HG02870 (cell line): Measurements from ENCODE around the gene SURF2.

Experiments used
- ATAC-seq: cut with Tn5 transposase; IDR thresholded peaks from one replicate; pipeline ENCODE4 v1.9.1; 2021; ENCODE audit warnings: mild to moderate bottlenecking, moderate library complexity; ENCODE audit not compliant: unreplicated experiment

SURF2 gene

DNA sequence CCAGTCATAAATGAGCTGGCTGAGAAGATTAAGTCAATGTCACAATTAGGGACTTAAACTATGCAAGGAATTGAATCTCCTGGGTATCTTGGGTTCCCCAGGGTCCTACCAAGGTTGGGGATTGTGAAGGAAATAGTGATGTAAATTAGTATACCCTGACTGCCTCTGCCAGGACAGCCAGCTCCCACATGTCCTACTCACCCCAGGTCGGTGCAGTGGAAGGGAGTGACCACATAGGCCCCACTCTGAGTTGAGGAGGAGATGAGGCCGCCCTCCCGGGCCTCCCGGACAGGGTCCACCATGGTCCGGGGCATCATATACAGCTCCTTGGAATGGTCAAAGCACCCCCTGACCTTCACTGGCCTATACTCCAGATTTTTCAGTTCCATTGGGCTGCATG, 2.8 kb upstream of the SURF2 start:
- no peak for ATAC-seq

DNA sequence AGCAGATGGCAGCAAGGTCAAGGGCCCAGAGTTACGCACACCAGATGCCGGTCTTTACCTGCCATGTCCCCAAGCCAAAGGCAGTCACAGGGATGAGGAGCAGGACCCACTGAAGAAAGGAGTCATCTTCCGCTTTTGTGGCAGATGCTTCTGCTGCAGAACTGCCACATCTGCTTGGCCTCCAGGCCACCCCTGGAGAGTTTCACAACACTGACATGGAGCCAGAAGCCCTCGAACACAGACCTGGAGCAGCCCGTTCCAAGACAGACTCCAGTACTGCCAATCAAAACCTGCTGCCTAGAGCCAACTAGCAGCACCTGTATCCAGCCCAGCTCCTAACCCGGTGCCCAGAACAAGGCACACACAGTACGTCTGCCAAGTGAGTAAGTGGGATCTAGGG, 1.6 kb upstream of the SURF2 start:
- no peak for ATAC-seq

DNA sequence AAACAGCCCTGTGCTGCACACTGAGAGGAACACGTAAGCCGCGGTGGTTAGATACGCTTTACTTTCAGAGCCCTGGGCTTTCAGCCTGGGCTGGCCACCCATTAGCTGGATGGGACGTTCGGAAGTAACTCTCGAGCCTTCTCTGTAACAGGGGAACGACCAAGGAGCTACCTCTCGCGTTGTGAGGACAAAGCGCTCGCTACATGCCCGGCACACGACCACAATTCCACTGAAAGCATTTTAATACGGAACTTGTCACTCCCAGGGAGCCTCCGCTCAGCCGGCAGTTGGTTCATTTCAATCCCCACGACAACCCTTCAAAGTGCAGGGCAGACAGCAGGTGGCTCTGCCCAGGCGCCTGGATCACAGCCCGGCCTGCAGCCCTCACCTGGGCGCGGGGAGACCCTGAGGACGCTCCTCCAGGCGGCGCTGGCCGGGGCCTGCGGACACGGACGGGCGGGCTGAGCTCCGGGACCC, 431 bp upstream of the SURF2 start:
- ATAC-seq, result peak; percentile 9

DNA sequence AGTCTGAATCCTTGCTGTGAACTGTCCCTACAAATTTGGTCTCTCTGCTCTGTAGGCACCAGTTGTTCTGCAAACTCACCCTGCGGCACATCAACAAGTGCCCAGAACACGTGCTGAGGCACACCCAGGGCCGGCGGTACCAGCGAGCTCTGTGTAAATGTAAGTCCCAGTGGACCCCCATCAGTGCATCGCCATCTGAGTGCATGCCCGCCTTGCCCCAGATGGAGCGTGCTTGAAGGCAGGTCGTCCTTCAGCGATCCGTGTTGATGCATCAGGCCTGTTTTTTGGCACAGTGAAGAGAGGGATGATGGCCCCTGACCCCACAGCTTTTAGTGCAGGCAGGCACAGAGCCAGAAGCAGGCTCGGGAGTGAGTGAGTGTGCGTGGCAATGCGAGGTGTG, 1.3 kb downstream of the SURF2 start:
- ATAC-seq, result no peak

DNA sequence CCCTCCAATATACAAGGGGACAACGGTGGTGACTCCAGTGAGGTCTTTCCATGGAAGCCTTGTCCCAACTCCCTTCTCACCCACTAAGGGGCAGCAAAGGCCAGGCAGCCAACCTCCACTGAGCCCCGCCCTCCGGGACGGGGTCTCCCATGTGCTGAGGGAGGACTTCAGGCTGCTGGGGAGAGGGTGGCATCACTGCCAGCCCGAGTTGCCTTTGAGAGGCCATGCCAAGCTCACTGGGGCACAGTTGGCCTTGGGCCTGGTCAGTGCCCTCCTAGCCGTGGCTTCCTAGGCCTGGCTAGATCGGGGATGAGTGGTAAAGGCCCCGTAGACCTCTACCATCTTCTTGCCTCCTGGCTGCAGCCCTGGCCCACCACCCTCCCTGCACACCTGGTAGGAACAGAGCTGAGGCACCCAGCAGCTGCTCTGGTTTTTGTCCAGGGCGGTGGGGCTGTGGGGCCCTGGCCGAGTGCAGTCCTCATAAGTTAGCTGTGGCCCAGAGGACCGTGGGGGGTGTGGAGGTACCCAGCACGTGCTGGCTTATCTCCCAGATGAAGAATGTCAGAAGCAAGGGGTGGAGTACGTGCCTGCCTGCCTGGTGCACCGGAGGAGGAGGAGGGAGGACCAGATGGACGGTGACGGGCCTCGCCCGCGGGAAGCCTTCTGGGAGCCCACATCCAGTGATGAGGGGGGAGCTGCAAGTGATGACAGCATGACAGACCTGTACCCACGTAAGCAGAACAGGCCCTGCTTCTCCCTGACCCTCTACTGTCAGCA, 3.2 kb downstream of the SURF2 start:
- ATAC-seq, result no peak

DNA sequence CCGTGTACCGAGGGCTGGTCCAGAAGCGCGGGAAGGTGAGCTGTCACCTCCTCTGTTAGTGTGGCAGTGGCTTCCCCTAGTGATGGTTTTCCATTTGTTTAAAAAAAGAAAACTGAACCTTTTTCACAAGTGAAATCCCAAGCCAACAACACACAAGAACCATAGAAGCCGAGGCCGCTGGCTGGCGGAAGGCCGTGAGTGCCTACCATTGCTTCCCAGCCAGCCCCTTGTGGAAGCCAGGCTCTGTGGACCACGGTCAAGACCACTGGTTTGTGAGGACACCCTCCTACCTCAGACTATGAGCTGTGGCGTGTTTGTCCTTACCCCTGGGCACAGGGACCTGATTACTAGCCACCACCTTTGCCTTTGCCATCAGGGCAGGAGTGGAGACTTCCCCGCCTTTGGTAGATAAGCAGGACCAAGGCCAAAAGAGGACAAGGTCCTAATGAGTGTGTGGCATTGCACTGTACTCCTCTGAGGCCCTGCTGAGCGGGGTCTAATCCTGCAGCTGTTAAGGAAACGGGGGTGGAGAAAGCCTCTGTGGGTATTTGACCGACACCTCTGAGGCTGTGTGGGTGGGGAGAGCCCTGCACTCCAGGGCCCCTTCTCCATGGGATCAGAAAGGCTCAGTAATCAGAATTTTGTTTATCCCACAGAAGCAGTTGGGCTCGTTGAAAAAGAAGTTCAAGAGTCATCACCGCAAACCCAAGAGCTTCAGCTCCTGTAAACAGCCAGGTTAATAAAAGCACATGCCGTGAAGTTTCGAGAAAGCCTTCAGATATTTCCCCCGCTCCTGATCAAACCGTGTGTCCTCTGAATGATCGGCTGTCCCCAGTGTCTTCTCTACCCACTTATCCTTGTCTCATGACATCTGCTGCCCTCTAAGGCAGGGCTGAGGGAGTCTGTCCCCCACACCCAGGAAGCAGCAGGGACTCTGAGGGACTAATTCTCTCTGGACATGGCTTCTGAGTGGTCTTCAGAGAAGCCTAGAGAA, 4.3 kb downstream of the SURF2 start:
- no peak for ATAC-seq

DNA sequence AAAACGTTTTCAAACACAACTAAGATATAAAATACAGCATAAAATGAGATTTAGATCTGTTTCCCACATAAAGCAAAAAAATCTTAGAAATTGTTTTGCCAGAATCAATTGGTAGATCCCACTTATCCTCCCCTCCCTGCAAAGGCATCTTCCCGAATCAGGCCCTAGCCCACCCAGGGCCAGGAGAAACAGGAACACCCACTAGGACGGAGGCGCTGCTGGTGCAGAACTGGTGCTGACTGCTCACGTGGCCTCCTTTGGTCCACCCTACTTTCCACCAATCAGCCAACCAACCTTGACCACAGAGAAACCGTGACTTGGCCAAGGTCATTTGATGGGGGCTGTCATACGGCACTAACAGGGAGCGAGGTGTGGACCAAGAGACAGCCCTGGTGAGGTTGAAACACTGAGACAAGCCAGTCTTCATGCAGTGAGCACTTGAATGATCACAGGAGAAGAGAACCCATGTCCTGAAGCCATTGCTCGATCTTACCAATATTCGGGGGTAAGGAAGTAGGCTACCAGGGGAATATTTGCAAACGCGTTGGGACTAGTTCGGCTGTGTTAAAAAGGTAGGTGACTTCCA, 5.2 kb downstream of the SURF2 start:
- no peak for ATAC-seq

DNA sequence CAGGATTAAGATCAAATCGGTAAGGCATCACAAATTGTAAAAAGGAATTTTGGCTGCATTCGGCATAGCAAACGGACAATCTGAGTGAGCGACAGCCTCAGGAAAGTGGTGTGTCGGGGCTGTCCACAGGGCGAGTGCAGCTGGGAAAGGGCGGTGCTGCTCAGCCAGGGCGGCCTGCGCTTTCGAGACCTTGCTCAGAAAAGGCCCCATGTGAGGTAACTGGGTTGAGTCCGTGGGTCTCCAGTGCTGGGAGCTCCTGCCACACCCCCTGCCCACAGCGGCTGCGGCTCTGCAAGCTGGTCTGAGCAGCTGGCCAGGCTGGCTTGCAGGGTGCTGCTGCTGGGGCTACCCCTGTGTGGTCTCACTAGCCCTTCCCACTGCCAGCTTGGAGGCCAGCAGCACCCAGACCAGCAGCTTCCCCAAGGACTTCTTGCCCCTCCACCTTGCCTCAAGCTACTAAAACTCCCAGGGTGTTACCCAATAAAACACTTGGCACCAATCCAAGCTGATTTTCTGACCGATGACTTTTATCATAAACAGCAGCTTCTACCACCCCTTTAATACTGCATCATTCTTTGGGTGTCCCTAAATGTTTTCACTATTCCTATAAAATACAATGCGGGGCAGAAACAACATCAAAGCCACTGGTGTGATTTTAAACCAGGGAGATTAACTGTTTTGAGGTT, 6.2 kb downstream of the SURF2 start:
- no peak for ATAC-seq

DNA sequence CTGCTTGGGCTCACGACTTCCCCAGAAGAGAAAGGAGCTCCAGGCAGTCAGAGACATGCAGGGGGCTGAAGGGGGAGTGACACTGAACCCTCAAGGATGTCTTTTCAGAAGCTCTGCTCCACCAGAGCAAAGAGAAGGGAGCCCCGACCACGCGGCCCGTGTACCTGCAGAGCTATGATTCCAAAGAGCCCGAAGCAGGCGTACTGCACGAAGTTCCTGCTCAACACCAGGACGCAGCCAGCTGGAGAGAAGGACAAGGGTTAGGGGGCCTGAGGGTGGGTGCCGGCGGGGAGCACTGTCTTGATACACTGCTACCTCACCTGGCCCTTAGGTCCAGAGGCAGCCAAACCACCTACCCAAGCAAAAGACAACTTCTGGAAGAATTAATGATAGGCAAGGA, 10.1 kb downstream of the SURF2 start:
- ATAC-seq, result no peak

DNA sequence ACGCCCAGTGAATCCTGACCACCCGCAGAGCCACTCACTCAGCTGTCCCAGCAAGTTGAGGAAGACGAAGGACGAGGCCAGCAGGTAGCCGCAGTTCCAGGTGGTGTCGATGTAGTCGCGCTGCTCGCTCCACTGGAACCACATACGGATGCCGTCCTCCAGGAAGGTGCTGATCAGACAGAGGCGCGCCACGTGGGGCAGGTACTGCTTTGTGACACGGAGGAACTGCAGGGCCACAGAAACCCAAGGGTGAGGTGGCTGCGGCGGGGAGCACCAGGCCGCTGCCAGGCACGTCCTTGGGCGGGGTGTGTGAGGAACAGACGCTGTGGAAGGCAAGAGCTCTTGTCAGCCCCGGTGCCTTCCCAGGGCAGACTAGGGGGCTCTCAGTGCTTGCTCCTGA, 10.9 kb downstream of the SURF2 start:
- no peak for ATAC-seq

DNA sequence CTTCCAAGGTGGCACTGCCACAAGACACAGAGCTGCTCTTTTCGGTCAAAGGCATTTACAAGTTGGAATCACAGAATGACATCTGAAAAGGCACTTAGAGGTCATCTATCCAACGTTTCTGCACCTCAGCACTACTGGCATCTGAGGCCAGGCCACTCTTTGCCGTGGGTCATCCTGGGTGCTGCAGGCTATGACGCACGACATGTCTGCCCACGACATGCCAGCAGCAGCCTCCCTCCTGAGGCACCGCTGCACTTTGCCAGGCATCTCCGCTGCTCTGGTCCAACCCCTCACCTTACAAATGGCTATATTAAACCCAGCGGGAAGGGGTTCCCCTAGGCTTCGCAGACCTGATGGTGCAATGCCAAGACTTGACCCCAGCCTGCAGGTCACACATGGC, 11.4 kb downstream of the SURF2 start:
- ATAC-seq, result no peak

DNA sequence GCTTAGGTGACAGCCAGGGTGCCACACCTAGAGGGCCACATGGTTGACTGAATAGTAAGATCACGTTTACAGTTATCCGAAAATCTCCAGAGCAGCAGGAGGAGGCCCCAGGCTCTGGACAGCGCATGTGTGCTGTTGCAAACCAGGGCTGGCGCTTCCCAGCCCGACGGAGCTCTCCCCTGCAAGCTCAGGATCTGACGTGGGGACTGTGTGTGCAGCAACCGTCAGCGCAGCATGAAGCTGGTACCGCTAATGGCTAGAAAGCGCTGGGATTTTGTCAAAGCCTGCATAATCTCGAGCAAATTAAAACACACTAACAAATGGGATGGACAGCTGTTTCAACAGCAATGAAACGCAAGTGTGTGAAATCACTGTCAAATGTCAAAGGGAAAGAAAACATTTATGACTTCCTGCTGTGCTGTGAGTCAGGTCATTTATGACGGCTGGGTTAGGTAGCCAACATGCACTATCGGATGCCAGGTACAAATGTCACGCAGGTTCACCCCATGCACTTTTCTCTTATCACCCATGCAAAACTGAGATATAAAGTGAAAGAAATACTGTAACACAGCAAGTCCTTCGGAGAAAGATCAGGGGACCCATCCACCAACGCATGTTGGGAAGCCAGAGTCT, 12.0 kb downstream of the SURF2 start:
- no peak for ATAC-seq

DNA sequence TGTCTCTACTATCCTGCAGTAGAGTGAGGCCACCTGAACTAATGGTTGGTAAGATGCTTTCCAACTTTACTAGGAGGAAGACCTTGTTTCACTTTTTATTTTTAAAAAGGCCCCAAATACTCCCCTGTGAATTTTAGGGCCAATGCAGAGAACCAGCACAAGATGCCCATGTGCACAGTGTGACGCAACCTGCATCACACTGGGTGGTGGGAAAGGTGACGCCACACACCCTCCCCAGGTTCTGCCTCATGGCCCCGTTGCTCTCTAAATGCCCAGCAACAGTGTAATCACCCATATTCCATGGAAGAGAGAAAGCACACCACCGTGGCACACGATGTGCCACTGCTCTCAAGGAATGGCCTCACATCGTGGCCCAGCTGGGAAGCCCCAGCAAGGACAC, 13.1 kb downstream of the SURF2 start:
- no peak for ATAC-seq

DNA sequence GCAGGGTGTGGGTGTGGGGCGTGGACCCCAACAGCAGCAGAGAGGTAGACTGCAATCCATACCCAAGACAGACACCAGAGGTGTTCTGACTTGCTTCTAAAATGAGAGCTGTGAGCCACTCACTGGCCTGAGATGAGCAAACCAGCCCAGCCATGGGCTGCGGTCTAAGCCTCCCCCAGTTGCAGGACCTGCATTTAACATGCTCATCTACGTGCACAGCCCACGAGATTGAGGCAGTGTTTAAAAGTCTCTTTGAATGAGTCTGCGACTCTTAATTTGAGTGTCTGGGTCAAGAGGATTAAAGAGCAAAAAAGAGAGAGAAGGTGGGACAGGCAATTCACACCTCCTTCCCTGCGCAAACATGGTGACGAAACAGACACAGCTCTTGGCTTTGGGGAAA, 13.6 kb downstream of the SURF2 start:
- no peak for ATAC-seq

DNA sequence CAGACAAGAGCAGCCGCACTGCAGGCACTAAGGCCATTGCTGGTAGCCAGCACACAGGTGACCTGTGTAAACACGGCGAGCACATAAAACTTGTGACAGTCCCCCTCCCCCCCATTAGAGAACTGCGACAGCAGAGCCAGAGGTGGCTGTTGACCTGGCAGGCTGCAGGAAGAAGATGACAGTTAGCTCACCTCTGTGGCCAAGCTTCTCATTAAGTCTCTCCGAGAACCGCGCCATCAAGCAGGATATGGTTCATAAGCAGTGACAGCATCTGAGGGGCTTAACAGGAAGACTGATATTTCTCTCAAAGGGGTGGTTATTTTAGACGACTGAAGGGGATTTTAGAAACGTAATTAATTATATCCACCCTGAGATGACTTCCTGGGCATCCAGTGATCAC, 14.3 kb downstream of the SURF2 start:
- no peak for ATAC-seq

DNA sequence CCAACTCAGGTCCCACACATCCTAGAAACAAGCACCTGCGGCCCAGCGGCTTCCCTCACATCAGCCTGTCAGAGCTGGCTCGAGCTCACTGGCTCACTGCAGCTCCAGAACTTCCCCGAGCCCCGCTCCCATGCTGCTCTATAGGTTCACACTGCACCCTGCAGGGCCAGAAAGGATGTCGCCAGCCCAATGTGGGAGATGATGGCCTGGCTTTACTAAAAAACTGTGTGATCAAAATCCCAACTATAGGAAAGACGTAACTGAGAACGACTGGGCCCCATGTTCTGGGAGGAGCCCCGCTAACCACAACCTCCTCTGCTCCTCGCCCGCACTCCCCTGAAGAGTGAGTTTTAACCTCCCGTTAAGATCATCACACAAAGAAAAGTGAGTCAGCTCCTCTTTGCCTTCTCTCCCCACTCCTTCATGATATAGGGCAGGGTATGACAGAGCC, 14.9 kb downstream of the SURF2 start:
- no peak for ATAC-seq

DNA sequence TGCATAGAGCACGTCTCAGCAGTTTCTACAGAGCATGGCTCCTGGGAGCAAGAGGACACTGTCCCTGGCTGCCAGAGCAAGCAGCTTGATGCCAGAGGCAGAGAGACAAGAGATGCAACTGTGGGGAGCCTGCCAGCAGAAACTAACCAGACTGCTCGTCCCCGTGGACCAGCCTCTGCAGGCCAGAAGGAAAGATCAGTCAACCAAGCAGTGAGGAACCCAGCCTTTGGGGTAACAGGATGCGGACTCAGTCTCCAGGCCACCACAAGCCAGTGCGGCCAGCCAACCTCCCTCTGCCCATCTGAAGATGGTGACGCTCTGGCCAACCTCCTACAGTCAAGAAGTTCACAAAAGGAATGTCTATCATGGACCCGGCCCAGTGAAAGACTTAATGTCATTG, 15.8 kb downstream of the SURF2 start:
- no peak for ATAC-seq

DNA sequence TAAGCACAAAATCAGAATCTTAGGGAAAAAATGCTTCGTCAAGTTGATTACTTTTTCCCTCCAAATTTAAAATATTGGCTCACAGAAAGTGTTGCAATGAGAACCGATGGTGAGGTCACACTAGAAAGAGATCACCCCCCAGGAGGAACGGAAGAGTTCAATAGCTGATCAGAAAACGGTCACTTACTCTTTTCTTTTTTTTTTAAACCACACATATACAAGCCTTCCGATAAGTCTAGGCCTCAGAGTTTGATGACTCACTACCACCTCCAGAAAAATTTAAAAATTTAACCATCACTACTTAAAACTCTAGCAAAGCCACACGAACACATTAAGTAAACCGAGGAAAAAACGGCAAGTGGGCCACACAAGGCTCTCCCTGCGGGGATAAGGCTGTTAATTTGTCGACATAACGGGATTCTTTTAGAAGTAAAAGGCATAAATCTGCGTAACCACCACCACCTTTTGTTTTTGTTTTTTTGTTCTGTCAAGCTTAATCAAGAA, 18.3 kb downstream of the SURF2 start:
- ATAC-seq, result no peak

DNA sequence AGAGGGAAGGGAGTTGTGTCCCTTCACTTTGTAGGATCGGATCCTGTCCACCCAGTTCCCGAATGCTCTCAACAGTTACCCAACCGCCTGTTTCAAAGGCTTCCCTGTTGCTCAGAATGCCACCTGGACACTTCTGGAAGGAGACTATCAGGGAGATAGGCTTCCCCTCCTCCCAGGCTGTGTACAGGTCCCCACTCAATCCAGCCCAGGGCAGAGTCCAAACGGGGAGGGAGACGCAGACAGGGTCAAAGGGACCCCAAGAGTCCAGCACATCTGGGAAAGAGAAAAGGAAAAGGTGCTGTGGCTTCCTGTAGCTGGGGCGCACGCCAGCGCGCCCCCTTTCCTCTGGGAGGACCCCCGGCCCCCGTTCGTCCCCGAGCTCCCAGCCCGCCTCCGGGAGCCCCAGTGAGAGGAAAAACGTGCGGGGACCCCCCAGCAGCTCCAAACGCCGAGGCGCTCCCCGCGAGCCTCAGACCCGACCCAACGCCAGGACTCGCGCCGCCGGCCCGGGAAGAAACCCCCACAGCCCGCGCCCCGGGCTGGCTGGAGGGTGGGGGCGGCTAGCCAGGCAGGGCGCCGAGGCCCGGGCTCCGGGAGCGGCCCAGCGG, 18.9 kb downstream of the SURF2 start:
- peak; percentile 16 for ATAC-seq
